Measurements from ENCODE around the gene GDF15.
A peak's percentile ranks its signal among the peaks of the same experiment; 100 is the strongest.
"Not testable (repeated sequence)": the region's sequence is repeated elsewhere in the genome, so short reads cannot be mapped to it uniquely, and the experiment has no call there.

The GDF15 gene

DNA sequence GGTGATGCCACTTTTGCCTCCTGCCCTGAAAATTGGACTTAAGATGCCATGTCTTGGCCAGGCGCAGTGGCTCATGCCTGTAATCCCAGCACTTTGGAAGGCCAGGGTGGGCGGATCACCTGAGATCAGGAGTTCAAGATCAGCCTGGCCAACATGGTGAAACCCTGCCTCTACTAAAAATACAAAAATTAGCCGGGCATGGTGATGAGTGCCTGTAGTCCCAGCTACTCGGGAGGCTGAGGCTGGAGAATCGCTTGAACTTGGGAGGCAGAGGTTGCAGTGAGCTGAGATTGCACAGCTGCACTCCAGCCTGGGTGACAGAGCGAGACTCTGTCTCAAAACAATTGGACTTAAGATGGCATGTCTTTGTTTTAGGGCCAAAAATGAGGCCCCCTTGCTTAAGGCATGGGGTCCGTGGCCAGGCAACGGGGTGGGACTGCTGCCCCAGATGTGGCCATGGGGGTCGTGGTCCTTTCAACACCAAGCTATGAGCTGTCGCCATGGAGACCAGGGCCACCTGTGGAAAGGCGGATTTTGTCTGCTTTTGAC lies 21.6 kb upstream of the GDF15 start:
- not testable (repeated sequence) for DNase-seq

- DNase-seq: no peak
These were observed 21.0 kb upstream of the GDF15 start for GRCh38 chr19:18364826-18365528.

GRCh38 chr19:18366021-18366435 lies 19.9 kb upstream of the GDF15 start:
- DNase-seq: no peak

DNA sequence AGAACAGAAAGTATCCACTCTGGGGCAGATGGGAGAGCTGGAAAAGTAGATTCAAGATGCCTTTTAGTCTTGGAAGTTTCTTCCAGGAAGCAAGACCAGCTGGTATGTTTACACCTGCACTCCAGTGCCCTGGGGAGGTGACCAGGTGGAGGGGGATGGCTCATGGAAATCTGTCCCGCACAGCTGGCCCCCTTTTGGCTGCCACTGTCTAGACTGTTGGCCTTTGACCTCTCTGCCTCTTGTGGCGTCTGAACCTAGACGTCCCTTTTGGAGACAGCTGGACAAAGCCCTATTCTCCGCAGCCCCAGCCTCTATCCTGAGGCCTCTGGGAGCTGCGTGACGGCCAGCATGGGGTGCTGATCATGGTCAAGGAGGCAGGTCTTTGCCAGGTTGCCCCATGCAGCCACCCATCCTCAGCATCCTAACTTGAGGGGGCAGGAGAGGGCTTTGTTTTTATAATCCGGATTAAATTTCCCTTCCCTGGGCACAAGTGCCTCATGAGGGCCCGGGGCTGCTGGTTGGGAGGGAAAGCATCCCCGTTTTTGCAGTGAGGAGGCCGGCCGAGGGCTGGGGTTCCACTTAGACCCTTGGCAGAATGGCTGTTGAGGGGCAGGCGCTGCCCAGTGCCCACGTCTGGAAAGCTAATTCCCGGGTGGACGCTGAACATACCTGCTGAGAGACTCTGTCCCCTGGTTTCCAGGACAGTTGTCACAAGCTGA lies 17.3 kb upstream of the GDF15 start:
- no peak for DNase-seq

GRCh38 chr19:18373407-18373891 lies 12.5 kb upstream of the GDF15 start:
- DNase-seq: no peak

- peak; percentile 65 to 70 for DNase-seq
These were observed 11.9 kb upstream of the GDF15 start for GRCh38 chr19:18373892-18374629.

DNA sequence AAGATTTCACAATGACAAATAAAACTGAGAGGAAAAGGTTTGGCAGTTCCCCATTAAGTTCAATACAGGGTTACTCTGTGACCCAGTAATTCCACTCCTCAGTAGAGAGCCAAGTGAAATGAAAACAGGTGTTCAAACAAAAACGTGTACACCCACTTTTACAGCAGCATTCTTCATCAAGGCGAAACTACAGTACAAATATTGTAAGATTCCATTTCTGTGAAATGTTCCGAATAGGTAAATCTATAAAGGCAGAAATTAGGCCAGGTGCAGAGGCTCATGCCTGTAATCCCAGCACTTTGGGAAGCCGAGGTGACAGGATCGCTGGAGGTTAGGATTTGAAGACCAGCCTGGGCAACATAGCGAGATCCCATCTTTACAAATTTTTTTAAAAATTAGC lies 8.9 kb upstream of the GDF15 start:
- no peak for DNase-seq

- no peak for DNase-seq
These were observed 5.9 kb upstream of the GDF15 start for GRCh38 chr19:18379803-18380747.

GRCh38 chr19:18380843-18381242 lies 5.1 kb upstream of the GDF15 start:
- DNase-seq: no peak

DNA sequence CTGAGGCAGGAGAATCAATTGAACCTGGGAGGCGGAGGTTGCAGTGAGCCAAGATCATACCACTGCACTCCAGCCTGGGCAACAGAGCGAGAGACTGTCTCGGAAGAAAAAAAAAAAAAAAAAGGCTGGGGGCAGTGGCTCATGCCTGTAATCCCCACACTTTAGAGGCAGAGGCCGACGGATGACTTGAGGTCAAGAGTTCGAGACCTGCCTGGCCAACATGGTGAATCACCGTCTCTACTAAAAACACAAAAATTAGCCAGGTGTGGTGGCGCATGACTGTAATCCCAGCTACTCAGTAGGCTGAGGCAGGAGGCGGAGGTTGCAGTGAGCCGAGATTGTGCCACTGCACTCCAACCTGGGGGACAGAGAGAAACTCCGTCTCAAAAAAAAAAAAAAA lies 2.3 kb upstream of the GDF15 start:
- not testable (repeated sequence) for DNase-seq

- no peak for DNase-seq
These were observed 1.2 kb upstream of the GDF15 start for GRCh38 chr19:18384775-18385174.

DNA sequence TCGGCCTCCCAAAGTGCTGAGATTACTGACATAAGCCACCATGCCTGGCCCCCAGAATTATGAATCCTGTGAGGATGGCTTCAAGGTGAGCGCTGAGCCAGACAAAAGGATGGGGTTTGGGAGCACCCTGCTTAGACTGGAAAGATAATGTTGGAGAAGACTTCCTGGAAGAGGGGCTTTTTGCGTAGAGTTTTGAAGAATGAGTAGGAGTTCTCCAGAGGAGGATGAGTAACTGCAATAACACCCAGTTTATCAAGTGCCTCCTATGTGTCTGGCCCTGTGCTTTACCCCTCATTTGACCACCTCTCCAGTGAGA lies 641 bp upstream of the GDF15 start:
- no peak for DNase-seq

DNA sequence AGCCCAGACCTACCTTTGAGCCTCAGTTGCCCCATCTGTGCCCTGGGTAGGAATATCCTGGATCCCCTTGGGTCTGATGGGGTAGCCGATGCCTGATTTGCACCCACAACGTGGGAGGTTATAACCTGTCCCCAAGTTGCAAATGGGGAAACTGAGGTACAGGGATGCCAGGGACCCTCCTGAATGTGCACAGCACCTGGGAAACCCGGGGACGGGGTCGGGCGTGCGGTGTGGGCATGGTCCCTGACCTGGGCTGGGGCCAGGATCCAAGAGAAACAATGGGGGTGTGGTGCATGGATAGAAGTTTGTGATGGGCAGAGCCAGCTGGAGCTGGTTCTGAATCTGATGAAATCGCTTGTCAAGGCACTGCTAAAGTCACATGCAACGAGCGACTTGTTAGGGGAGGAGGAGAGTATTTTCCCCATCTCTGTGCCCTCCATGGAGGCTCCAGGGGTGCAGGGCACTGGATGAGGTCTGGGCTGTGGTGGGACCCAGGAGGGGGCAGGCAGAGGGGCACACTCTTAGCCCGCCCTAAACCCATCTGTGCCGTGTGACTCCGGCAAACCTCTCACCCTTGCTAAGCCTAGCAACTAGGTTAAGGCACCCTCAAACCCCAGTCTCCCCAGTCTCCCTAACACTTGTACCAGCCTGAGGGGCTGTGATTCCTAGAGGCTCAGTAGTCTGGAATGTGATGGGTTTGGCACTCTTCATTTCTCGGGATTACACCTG lies 749 bp downstream of the GDF15 start:
- DNase-seq: no peak

DNA sequence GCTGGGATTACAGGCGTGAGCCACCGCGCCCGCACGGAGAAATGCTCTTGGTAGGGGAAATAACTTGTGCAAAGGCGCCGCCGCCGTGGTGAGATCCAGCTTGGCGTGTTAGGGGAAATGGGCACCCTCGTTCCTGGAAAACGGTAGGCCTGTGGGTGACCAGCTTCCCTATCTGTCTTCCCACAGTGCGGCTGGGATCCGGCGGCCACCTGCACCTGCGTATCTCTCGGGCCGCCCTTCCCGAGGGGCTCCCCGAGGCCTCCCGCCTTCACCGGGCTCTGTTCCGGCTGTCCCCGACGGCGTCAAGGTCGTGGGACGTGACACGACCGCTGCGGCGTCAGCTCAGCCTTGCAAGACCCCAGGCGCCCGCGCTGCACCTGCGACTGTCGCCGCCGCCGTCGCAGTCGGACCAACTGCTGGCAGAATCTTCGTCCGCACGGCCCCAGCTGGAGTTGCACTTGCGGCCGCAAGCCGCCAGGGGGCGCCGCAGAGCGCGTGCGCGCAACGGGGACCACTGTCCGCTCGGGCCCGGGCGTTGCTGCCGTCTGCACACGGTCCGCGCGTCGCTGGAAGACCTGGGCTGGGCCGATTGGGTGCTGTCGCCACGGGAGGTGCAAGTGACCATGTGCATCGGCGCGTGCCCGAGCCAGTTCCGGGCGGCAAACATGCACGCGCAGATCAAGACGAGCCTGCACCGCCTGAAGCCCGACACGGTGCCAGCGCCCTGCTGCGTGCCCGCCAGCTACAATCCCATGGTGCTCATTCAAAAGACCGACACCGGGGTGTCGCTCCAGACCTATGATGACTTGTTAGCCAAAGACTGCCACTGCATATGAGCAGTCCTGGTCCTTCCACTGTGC lies 2.4 kb downstream of the GDF15 start:
- peak; percentile 92 to 93 for DNase-seq

GRCh38 chr19:18388960-18389725 lies 3.2 kb downstream of the GDF15 start:
- DNase-seq: no peak

GRCh38 chr19:18389726-18390064 lies 3.7 kb downstream of the GDF15 start:
- DNase-seq: no peak

DNA sequence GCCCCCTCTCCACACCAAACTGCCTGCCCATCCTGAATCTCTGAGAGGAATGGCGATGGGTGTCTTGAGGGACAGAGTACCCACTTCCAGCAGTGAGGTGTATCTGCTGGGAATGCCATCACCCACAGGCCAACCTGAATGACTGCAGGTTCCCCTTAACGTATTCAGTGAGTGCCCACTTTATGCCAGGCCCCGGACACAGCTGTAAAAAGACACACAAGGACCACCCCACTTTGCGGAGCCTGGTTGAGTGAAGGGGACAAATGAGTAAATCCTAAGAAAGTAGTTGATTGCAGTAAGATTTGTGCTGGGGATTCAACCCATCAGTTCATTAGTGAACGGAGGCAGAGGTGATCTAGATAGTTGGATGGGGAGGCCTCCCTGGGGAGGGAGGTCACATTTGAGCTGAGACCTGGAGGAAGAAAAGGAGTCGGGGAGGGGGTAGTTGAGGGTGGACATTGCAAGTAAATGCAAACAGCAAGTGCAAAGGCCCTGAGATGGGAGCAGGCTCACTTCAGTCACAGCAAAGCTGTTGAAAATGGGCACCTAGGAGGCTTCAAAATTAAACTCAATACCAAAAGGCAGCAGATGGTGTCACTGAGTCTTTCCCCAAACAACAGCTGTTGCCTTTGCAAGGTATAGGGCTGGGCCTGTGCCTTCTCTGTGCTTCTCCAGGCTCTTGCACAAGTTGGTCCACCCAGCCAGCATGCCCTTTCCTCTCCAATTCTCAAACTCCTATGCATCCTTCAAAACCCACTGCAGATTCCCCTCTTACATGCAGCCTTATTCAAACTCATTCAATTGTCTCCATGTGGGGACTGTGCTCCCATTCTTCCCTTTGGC lies 4.3 kb downstream of the GDF15 start:
- DNase-seq: no peak

GRCh38 chr19:18391509-18392075 lies 5.6 kb downstream of the GDF15 start:
- no peak for DNase-seq

GRCh38 chr19:18392417-18392816 lies 6.5 kb downstream of the GDF15 start:
- no peak for DNase-seq

Measured in activated T-cell treated with anti-CD3 and anti-CD28 coated beads, Interleukin-2, amount 50 U/mL, for 48 hours (primary cell).